Transverse colon (tissue), 4 donors: Measurements from ENCODE around the gene APBA3. TPM values are rescaled to one million over a fixed set of nuclear protein-coding genes. Genes with fewer than 3 reads are reported as not detected.
"Not testable (repeated sequence)": the region's sequence is repeated elsewhere in the genome, so short reads cannot be mapped to it uniquely, and the experiment has no call there.

Source experiments
- DNase-seq: peaks from one replicate; pipeline ENCODE4 v3.0.0-alpha.2; 2019
- H3K27ac ChIP-seq, 4 donors: fragments of 200-600 bp; sonication (generic); 2 replicates each; pipeline ENCODE4 v1.5.1; 2016 to 2018; ENCODE audit warnings: inconsistent platforms in 4 of 4
- H3K27me3 ChIP-seq: fragments of 200-600 bp; sonication (generic); 2 replicates; pipeline ENCODE4 v1.5.1; 2017; ENCODE audit warnings: inconsistent platforms
- H3K36me3 ChIP-seq, 4 donors: fragments of 200-600 bp; sonication (generic); 2 replicates each; pipeline ENCODE4 v1.5.1; 2017 to 2019; ENCODE audit warnings: inconsistent platforms in 4 of 4
- H3K4me1 ChIP-seq, 4 donors: fragments of 200-600 bp; sonication (generic); 2 replicates each; pipeline ENCODE4 v1.5.1; 2017 to 2020; ENCODE audit warnings: inconsistent platforms in 4 of 4
- H3K4me3 ChIP-seq, 4 donors: fragments of 200-600 bp; sonication (generic); 1 replicate in 1 of 4; 2 replicates in 3 of 4; pipeline versions ENCODE4 v1.5.1 to v1.6.1; 2017 to 2019; ENCODE audit warnings: inconsistent platforms in 4 of 4
- H3K9me3 ChIP-seq, 2 donors: fragments of 200-600 bp; sonication (generic); 2 replicates each; pipeline ENCODE4 v1.5.1; 2017 to 2019; ENCODE audit warnings: inconsistent platforms in 2 of 2
- EP300 ChIP-seq: sonication (generic); formaldehyde crosslinking; IDR thresholded peaks from one replicate; pipeline ENCODE4 v1.6.1; 2017; ENCODE audit warnings: antibody characterized with exemption, low read depth
- POLR2A ChIP-seq: fragments of 450-650 bp; IDR thresholded peaks from one replicate; pipeline ENCODE4 v1.6.1; 2016; ENCODE audit warnings: antibody characterized with exemption, mild to moderate bottlenecking, moderate library complexity
- POLR2AphosphoS5 ChIP-seq, 3 donors: sonication (generic); formaldehyde crosslinking; IDR thresholded peaks; one replicate each; pipeline ENCODE4 v1.6.1; 2016; ENCODE audit warnings: antibody characterized with exemption in 3 of 3
- WGBS, 2 donors: methylation state at CpG; one replicate each; pipeline ENCODE4 v1.1.5; 2018; ENCODE audit warnings: low coverage in 1 of 2; 5-methylcytosine and 5-hydroxymethylcytosine counted together
- in situ Hi-C, 4 donors: fragments of 200-750 bp; cut with MboI; loops; one replicate each; pipeline versions ENCODE4 v1.15.0 to v1.15.1; 2017; ENCODE audit warnings: low sequenced_read_pairs in 3 of 4, low pct_ligation_motif_present in 1 of 4, low pct_unique_long_range_greater_than_20kb in 1 of 4
- intact Hi-C: fragments of 100-400 bp; cut with DNase I; formaldehyde crosslinking; loops from one replicate; pipeline ENCODE4 v1.15.1; 2023; ENCODE audit warnings: low total_unique reads
- total RNA-seq, 4 donors: library from RNA; depleted of rRNA; stranded (reverse); fragments of >200 nt; gene quantifications; one replicate each; pipeline ENCODE4 v1.1.0, GENCODE V29; 2016
- TF ChIP-seq, protein P1 (sequence below), 5 experiments: fragments of 200-600 bp in 3 of 5; fragments of 450-650 bp in 2 of 5; sonication (generic) in 3 of 5; IDR thresholded peaks; 1 replicate in 2 of 5; 2 replicates in 3 of 5; pipeline ENCODE4 v1.5.1; 2016 to 2017; ENCODE audit warnings: antibody characterized with exemption in 5 of 5, inconsistent platforms in 3 of 5, mild to moderate bottlenecking in 2 of 5, moderate library complexity in 1 of 5

Gene APBA3
- total RNA-seq, 4 donors from 2014 or later: 24.0 to 284 (median 95.7) TPM

DNA sequence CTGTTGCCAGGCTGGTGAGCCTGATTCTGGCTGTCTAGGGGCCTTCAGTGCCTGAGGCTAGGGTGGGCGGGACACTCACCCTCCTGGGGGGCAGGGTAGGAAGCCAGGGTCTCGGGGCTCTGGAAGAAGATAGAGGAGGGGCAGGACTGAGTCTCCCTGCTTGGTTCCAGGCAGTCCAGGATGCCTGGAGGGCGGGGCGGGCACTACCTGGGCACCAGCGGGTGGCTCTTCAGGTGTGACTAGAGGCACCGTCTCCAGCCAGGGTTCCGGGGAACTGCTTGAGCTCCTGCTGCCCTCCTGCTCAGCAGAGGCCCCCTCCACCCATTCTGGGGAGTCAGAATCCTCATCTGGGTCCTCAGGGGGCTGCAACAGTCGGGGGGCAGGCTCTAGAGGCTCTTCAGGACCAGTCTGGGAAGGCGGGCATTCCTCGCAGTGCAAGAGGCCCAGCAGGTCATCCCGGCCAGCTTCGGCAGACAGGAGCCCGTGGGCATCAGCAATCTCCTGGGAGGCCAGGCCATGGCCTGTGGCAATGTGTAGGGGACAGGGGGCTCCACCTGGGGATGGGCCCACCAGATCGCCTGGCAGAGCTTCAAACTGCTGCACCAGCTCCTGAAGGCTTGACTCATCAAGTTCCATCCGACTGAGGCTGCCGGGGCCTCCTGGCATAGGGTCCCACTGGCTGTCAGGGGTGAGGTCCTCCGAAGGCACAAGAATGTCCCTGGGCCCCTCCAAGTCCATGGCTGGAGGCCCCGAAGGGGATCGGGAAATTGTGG, 1.8 kb downstream of the APBA3 start:
- WGBS, 2 donors: 90% methylated on average over 17 of the region's 19 CpGs; no CpG with 5 or more reads in 1 of the 2 donors
- Histone ChIP-seq H3K9me3 (no peaks in the 10 kb centered on the region), H3K36me3 (peaks cover 0 to 5% (median 0%) of the 10 kb centered on the region in 4 donors), H3K27ac (no peak overlapping the region), H3K4me3 (no peak overlapping the region), H3K4me1 (peaks cover 7 to 42% (median 33%) of the 10 kb centered on the region in 4 donors), H3K27me3 (no peaks in the 10 kb centered on the region)
- in situ Hi-C loops: no loop called here
- no peak for DNase-seq
- intact Hi-C loops: no loop called here
- TF ChIP-seq EP300 (no peak), POLR2A (no peak), POLR2AphosphoS5 (IDR thresholded peaks at IDR 0.05) (no peak)
- TF ChIP-seq, protein P1, sequence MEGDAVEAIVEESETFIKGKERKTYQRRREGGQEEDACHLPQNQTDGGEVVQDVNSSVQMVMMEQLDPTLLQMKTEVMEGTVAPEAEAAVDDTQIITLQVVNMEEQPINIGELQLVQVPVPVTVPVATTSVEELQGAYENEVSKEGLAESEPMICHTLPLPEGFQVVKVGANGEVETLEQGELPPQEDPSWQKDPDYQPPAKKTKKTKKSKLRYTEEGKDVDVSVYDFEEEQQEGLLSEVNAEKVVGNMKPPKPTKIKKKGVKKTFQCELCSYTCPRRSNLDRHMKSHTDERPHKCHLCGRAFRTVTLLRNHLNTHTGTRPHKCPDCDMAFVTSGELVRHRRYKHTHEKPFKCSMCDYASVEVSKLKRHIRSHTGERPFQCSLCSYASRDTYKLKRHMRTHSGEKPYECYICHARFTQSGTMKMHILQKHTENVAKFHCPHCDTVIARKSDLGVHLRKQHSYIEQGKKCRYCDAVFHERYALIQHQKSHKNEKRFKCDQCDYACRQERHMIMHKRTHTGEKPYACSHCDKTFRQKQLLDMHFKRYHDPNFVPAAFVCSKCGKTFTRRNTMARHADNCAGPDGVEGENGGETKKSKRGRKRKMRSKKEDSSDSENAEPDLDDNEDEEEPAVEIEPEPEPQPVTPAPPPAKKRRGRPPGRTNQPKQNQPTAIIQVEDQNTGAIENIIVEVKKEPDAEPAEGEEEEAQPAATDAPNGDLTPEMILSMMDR (IDR thresholded peaks at IDR 0.05): no peak

DNA sequence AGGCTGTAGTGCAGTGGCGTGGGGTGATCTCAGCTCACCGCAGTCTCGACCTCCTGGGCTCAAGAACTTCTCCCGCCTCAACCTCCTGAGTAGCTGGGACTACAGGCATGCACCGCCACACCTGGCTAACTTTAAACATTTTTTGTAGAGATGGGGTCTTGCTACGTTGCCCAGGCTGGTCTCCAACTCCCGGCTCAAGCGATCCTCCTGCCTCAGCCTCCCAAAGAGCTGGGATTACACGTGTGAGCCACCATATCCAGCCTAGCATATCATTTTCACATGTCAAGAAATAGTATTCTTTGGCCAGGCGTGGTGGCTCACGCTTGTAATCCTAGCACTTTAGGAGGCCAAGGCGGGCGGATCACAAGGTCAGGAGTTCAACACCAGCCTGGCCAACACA, 3.2 kb downstream of the APBA3 start:
- intact Hi-C loops, H3K27ac ChIP-seq, H3K9me3 ChIP-seq, H3K27me3 ChIP-seq, H3K36me3 ChIP-seq, H3K4me3 ChIP-seq, DNase-seq, in situ Hi-C loops: not testable (repeated sequence)
- peaks cover 7 to 34% (median 29%) of the 10 kb centered on the region in 4 donors for H3K4me1 ChIP-seq
- 95 to 100% methylated on average over 5 to 13 of the region's 13 CpGs for WGBS, 2 donors

DNA sequence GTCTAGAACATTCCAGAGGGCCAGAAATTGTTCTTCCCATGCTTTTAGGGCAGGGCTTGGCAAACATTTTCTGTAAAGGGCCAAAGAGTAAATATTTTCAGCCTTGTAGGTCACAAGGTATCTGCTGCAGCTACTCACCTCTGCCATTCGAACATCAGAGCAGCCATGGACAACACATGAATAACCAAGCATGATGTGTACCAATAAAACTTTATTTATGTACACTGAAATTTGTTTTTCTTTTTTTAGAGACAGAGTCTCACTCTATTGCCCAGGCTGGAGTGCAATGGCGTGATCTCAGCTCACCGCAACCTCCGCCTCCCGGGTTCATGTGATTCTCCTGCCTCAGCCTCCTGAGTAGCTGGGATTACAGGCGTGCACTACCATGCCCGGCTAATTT, 3.8 kb downstream of the APBA3 start:
- in situ Hi-C loops, H3K36me3 ChIP-seq, H3K9me3 ChIP-seq, H3K4me3 ChIP-seq, intact Hi-C loops, DNase-seq, H3K27me3 ChIP-seq, H3K27ac ChIP-seq: not testable (repeated sequence)
- 60 to 96% methylated on average over 1 to 7 of the region's 7 CpGs for WGBS, 2 donors
- H3K4me1 ChIP-seq: peaks cover 7 to 31% (median 25%) of the 10 kb centered on the region in 4 donors

DNA sequence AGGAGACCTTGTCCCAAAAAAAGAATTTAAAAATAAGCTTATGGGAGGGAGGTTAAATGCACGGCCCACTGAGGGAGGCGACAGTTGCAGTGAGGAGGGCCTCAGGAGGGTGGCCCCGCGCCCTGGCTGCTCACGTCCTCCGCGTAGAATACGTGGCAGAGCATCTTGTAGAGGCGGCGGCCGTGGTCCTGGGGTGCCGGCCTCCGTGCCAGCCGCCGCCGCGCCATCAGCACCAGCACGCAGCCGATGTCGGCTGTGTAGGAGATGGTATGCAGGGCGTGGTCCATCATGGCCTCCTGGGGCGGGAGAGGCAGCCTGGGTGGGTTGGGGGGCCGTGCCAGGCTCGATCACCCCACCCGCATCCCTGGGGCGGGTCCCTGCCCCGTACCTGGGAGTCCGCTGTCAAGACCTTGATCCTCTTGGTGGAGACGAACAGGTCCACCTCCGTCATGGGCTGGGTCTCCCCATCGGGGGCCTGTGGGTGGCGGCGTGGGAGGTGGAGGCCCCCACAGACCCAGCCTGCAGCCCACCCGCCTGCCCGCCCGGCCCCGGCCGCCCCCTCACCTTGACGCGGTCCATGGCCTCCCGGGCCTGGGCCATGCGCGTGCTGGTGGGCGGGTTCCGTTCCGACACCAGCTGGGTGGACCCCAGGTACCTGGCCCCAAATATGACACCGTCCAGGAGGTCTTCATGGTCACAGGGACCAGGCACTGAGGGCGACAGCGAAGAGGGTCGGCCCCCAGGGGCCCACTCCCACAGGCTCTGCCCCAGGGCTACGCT, 7.7 kb downstream of the APBA3 start:
- no peaks in the 10 kb centered on the region for H3K9me3 ChIP-seq
- no peak for TF ChIP-seq EP300
- TF ChIP-seq, protein P1 (IDR thresholded peaks at IDR 0.05): no peak
- no peak for TF ChIP-seq POLR2A
- no peak for TF ChIP-seq POLR2AphosphoS5 (IDR thresholded peaks at IDR 0.05)
- WGBS, 2 donors: 94% methylated on average over 44 of the region's 51 CpGs; no CpG with 5 or more reads in 1 of the 2 donors
- H3K4me3 ChIP-seq: no peak overlapping the region
- peaks cover 0 to 4% (median 0%) of the 10 kb centered on the region in 4 donors for H3K4me1 ChIP-seq
- H3K27ac ChIP-seq: no peak overlapping the region
- no peaks in the 10 kb centered on the region for H3K27me3 ChIP-seq
- intact Hi-C loops (no loop called here), in situ Hi-C loops (no loop called here)
- H3K36me3 ChIP-seq: peaks cover 0 to 26% (median 12%) of the 10 kb centered on the region in 4 donors
- DNase-seq: no peak

DNA sequence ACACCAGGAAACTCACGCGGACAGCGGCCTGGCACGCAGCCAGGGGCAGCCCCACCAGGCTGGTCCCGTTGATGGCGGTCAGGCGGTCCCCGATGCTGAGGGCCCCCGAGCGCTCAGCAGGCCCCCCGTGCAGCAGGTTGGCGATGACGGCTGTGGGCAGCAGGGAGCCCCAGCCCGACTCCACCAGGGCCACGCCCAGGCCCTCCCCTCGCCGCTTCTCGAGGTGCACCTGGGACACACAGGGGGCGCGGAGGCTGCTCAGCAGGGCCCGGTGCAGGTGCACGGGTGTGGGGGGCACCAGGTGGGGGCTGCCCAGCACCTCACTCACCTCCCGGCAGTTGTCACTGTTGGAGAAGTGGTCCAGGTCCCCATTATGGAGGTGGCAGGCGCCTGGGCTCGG, 9.0 kb downstream of the APBA3 start:
- no peak overlapping the region for H3K4me3 ChIP-seq
- H3K9me3 ChIP-seq: no peaks in the 10 kb centered on the region
- intact Hi-C loops: no loop called here
- TF ChIP-seq, protein P1 (IDR thresholded peaks at IDR 0.05): no peak
- no peak overlapping the region for H3K27ac ChIP-seq
- no peak for DNase-seq
- 80% methylated on average over 13 of the region's 25 CpGs; no CpG with 5 or more reads in 1 of the 2 donors for WGBS, 2 donors
- H3K36me3 ChIP-seq: peaks cover 0 to 26% (median 10%) of the 10 kb centered on the region in 4 donors
- H3K27me3 ChIP-seq: no peaks in the 10 kb centered on the region
- in situ Hi-C loops: no loop called here
- no peaks in the 10 kb centered on the region for H3K4me1 ChIP-seq
